GM23338 (cell line): ENCODE data around the gene KRT33B. TPM values are rescaled to one million over a fixed set of nuclear protein-coding genes. Genes with fewer than 3 reads are reported as not detected.

Experiments used
- ATAC-seq: fragments of 200-7000 bp; cut with Tn5 transposase; 3 replicates; pipeline ENCODE4 v1.9.1; 2020
- DNase-seq: peaks from one replicate; pipeline ENCODE4 v3.0.0-alpha.2; 2015; ENCODE audit warnings: low spot score
- H2AFZ ChIP-seq: fragments of 200-600 bp; sonication (generic); 2 replicates; pipeline ENCODE4 v1.8.0; 2016; ENCODE audit warnings: antibody characterized with exemption, mild to moderate bottlenecking, moderate library complexity
- H3F3A ChIP-seq: fragments of 200-600 bp; sonication (generic); replicated peaks from 2 replicates; pipeline ENCODE4 v1.8.0; 2017; ENCODE audit warnings: antibody characterized with exemption, mixed run types, low read depth
- H3K27ac ChIP-seq: fragments of 200-600 bp; sonication (generic); 2 replicates; pipeline ENCODE4 v1.6.1; 2016; ENCODE audit warnings: low read depth
- H3K27me3 ChIP-seq: fragments of 200-600 bp; sonication (generic); 2 replicates; pipeline ENCODE4 v1.8.0; 2016; ENCODE audit warnings: mild to moderate bottlenecking, mixed run types, moderate library complexity; ENCODE audit not compliant: insufficient read depth
- H3K36me3 ChIP-seq: fragments of 200-600 bp; sonication (generic); 2 replicates; pipeline ENCODE4 v1.8.0; 2016; ENCODE audit warnings: mild to moderate bottlenecking; ENCODE audit not compliant: insufficient read depth
- H3K4me1 ChIP-seq: fragments of 200-600 bp; sonication (generic); 2 replicates; pipeline ENCODE4 v1.8.0; 2016; ENCODE audit warnings: mild to moderate bottlenecking, moderate library complexity; ENCODE audit not compliant: insufficient read depth
- H3K4me2 ChIP-seq: fragments of 200-600 bp; sonication (generic); 2 replicates; pipeline ENCODE4 v1.7.1; 2017; ENCODE audit warnings: mixed run types
- H3K4me3 ChIP-seq: fragments of 200-600 bp; sonication (generic); 2 replicates; pipeline ENCODE4 v1.6.1; 2016; ENCODE audit warnings: mixed run types
- H3K79me2 ChIP-seq: fragments of 200-600 bp; sonication (generic); replicated peaks from 2 replicates; pipeline ENCODE4 v1.8.0; 2017; ENCODE audit warnings: mild to moderate bottlenecking; ENCODE audit not compliant: insufficient read depth
- H3K9me2 ChIP-seq: fragments of 200-600 bp; sonication (generic); 2 replicates; pipeline ENCODE4 v1.8.0; 2017; ENCODE audit not compliant: insufficient read depth
- H4K20me1 ChIP-seq: fragments of 200-600 bp; sonication (generic); replicated peaks from 2 replicates; pipeline ENCODE4 v1.8.0; 2017; ENCODE audit warnings: mild to moderate bottlenecking; ENCODE audit not compliant: insufficient read depth
- H3K27ac Mint-ChIP-seq: 2 replicates; pipeline ENCODE4 v1.8.0; 2020; ENCODE audit warnings: inconsistent platforms, mild to moderate bottlenecking, moderate library complexity, mixed read lengths
- H3K27me3 Mint-ChIP-seq: 3 replicates; pipeline ENCODE4 v1.8.0; 2022; ENCODE audit warnings: low read depth, mild to moderate bottlenecking, moderate library complexity, mixed read lengths, inconsistent platforms; ENCODE audit not compliant: insufficient read depth, poor library complexity
- H3K36me3 Mint-ChIP-seq: 3 replicates; pipeline ENCODE4 v1.8.0; 2021; ENCODE audit warnings: low read depth, mild to moderate bottlenecking, inconsistent platforms, moderate library complexity, mixed read lengths
- H3K4me1 Mint-ChIP-seq: 3 replicates; pipeline ENCODE4 v1.8.0; 2020; ENCODE audit warnings: mild to moderate bottlenecking, inconsistent platforms, mixed read lengths
- H3K4me3 Mint-ChIP-seq: 3 replicates; pipeline ENCODE4 v1.8.0; 2021; ENCODE audit warnings: moderate library complexity, mild to moderate bottlenecking, inconsistent platforms, mixed read lengths
- H3K9me3 Mint-ChIP-seq: 3 replicates; pipeline ENCODE4 v1.8.0; 2020; ENCODE audit warnings: moderate library complexity, mild to moderate bottlenecking, inconsistent platforms, mixed read lengths
- CREB1 ChIP-seq: fragments of 250-450 bp; sonication (Bioruptor Pico); IDR thresholded peaks from 2 replicates; pipeline ENCODE4 v1.5.0; 2020; ENCODE audit warnings: low read depth, mild to moderate bottlenecking, moderate library complexity
- ETS1 ChIP-seq: IDR thresholded peaks from 2 replicates; pipeline ENCODE4 v1.6.1; 2016; ENCODE audit warnings: antibody characterized with exemption
- JUNB ChIP-seq: IDR thresholded peaks from one replicate; pipeline ENCODE4 v1.6.1; 2016; ENCODE audit warnings: antibody characterized with exemption; ENCODE audit not compliant: unreplicated experiment
- ZNF462 ChIP-seq: fragments of 250-450 bp; sonication (Bioruptor Pico); IDR thresholded peaks from 2 replicates; pipeline ENCODE4 v1.5.0; 2020; ENCODE audit warnings: mild to moderate bottlenecking, moderate library complexity
- polyA plus RNA-seq: library from polyadenylated mRNA; unstranded; fragments of >200 nt; fragmentation: Nextera tagmentation; extraction: Ambion mirVana; gene quantifications from 2 replicates; pipeline ENCODE4 v1.2.1, GENCODE V29; 2016
- total RNA-seq: library from RNA; depleted of rRNA; stranded (reverse); fragments of >200 nt; shearing (Covaris generic); gene quantifications from 2 replicates; pipeline ENCODE4 v1.2.3, GENCODE V29; 2014

The KRT33B gene
- total and polyA plus RNA-seq, 2 experiments from 2014 or later = not detected

- no peak for TF ChIP-seq ZNF462 (CRISPR knock-in tag)
These were observed 41.4 kb downstream of the KRT33B start (continued) for GRCh38 chr17:41328207-41328606.

GRCh38 chr17:41327411-41328120, 42.0 kb downstream of the KRT33B start:
- no peak overlapping the region for H3K4me3 Mint-ChIP-seq
- no peak overlapping the region for H2AFZ ChIP-seq
- no peak for TF ChIP-seq ETS1
- no peak for TF ChIP-seq CREB1 (CRISPR knock-in tag)
- no peak for TF ChIP-seq ZNF462 (CRISPR knock-in tag)
- no peak for TF ChIP-seq JUNB

More at GRCh38 chr17:41327411-41328120, 42.0 kb downstream of the KRT33B start:
- no peak for DNase-seq
- peaks cover 11% of the 10 kb centered on the region for H3K27me3 Mint-ChIP-seq
- no peaks in the 10 kb centered on the region for H4K20me1 ChIP-seq
- no peaks in the 10 kb centered on the region for H3K4me1 ChIP-seq
- H3K27me3 ChIP-seq = no peaks in the 10 kb centered on the region
- H3K27ac Mint-ChIP-seq = no peak overlapping the region
- H3K36me3 Mint-ChIP-seq = no peaks in the 10 kb centered on the region
- H3K4me3 ChIP-seq = no peak overlapping the region
- no peaks in the 10 kb centered on the region for H3K79me2 ChIP-seq
- no peaks in the 10 kb centered on the region for H3F3A ChIP-seq
- H3K27ac ChIP-seq = no peak overlapping the region
- H3K4me2 ChIP-seq = no peak overlapping the region
- H3K36me3 ChIP-seq = no peaks in the 10 kb centered on the region
- H3K4me1 Mint-ChIP-seq = no peaks in the 10 kb centered on the region; the same call in 2 of the 3 replicates
- H3K9me2 ChIP-seq = no peaks in the 10 kb centered on the region
- no peaks in the 10 kb centered on the region; the same call in 2 of the 3 replicates for H3K9me3 Mint-ChIP-seq
- ATAC-seq = no peak
